ENCODE data around the gene PRAF2. TPM values are rescaled to one million over a fixed set of nuclear protein-coding genes. Genes with fewer than 3 reads are reported as not detected.

Gene PRAF2
- polyA plus RNA-seq, 1 donor from 2014 or later: 37.6 TPM

GRCh38 chrX:49100704-49101628 is 27.2 kb upstream of the PRAF2 start:
- Mint-ChIP-seq H3K9me3 (no peaks in the 10 kb centered on the region), H3K4me1 (peaks cover 0 to 7% (median 4%) of the 10 kb centered on the region in 3 donors), H3K36me3 (no peaks in the 10 kb centered on the region), H3K4me3 (peak overlapping the region; percentile 88 to 94 (median 94)), H3K27me3 (no peaks in the 10 kb centered on the region), H3K27ac (peak overlapping the region; percentile 93 to 96 (median 94))

- Mint-ChIP-seq H3K4me3 (no peak overlapping the region), H3K27ac (no peak overlapping the region), H3K9me3 (no peaks in the 10 kb centered on the region), H3K27me3 (no peaks in the 10 kb centered on the region), H3K36me3 (no peaks in the 10 kb centered on the region), H3K4me1 (peaks cover 0 to 5% (median 3%) of the 10 kb centered on the region in 3 donors)
These were observed 22.6 kb upstream of the PRAF2 start for GRCh38 chrX:49096419-49096818.

- Mint-ChIP-seq H3K4me1 (peaks cover 0 to 1% (median 0%) of the 10 kb centered on the region in 3 donors), H3K4me3 (no peak overlapping the region), H3K27ac (no peak overlapping the region), H3K27me3 (no peaks in the 10 kb centered on the region), H3K36me3 (no peaks in the 10 kb centered on the region), H3K9me3 (no peaks in the 10 kb centered on the region)
These were observed 15.8 kb upstream of the PRAF2 start for GRCh38 chrX:49089553-49089952.

GRCh38 chrX:49082271-49082871 is 8.6 kb upstream of the PRAF2 start:
- H3K9me3 Mint-ChIP-seq: no peaks in the 10 kb centered on the region
- H3K27me3 Mint-ChIP-seq: no peaks in the 10 kb centered on the region
- H3K4me1 Mint-ChIP-seq: peaks cover 0 to 6% (median 5%) of the 10 kb centered on the region in 3 donors
- H3K36me3 Mint-ChIP-seq: no peaks in the 10 kb centered on the region
- peak overlapping the region in 2 of 4 donors; percentile 51 to 73 for H3K4me3 Mint-ChIP-seq
- H3K27ac Mint-ChIP-seq: peak overlapping the region in 1 of 3 donors; percentile 66

GRCh38 chrX:49079489-49080428 is 6.0 kb upstream of the PRAF2 start, which contains the start of gene WDR45:
Gene WDR45 (minus strand): TSS chrX:49079887. CDS start chrX:49078095, 1,792 bp downstream.
- H3K4me1 Mint-ChIP-seq: peaks cover 0 to 6% (median 5%) of the 10 kb centered on the region in 3 donors
- H3K27me3 Mint-ChIP-seq: no peaks in the 10 kb centered on the region
- no peaks in the 10 kb centered on the region for H3K36me3 Mint-ChIP-seq
- peak within 1 kb of the TSS; percentile 88 to 98 (median 97) for H3K27ac Mint-ChIP-seq
- no peaks in the 10 kb centered on the region for H3K9me3 Mint-ChIP-seq
- H3K4me3 Mint-ChIP-seq: peak within 1 kb of the TSS; percentile 87 to 98 (median 93)

- Mint-ChIP-seq H3K27ac (peak overlapping the region in 1 of 3 donors; percentile 59), H3K4me3 (no peak overlapping the region), H3K27me3 (no peaks in the 10 kb centered on the region), H3K36me3 (peaks cover 2% of the 10 kb centered on the region), H3K4me1 (peaks cover 0 to 6% (median 5%) of the 10 kb centered on the region in 3 donors), H3K9me3 (no peaks in the 10 kb centered on the region)
These were observed 4.1 kb upstream of the PRAF2 start for GRCh38 chrX:49077941-49078340.

GRCh38 chrX:49075347-49075746 is 1.5 kb upstream of the PRAF2 start:
- peak overlapping the region in 2 of 4 donors; percentile 21 to 45 for H3K4me3 Mint-ChIP-seq
- H3K4me1 Mint-ChIP-seq: peaks cover 0 to 7% (median 5%) of the 10 kb centered on the region in 3 donors
- peaks cover 2% of the 10 kb centered on the region for H3K36me3 Mint-ChIP-seq
- peak overlapping the region in 1 of 3 donors; percentile 53 for H3K27ac Mint-ChIP-seq
- no peaks in the 10 kb centered on the region for H3K27me3 Mint-ChIP-seq
- H3K9me3 Mint-ChIP-seq: no peaks in the 10 kb centered on the region

GRCh38 chrX:49072712-49073095 is 1.1 kb downstream of the PRAF2 start:
- H3K36me3 Mint-ChIP-seq: peaks cover 2% of the 10 kb centered on the region
- no peaks in the 10 kb centered on the region for H3K27me3 Mint-ChIP-seq
- peak overlapping the region in 1 of 3 donors; percentile 39 for H3K27ac Mint-ChIP-seq
- H3K4me1 Mint-ChIP-seq: peaks cover 0 to 1% (median 0%) of the 10 kb centered on the region in 3 donors
- H3K4me3 Mint-ChIP-seq: peak overlapping the region in 2 of 4 donors; percentile 46 to 52
- no peaks in the 10 kb centered on the region for H3K9me3 Mint-ChIP-seq

GRCh38 chrX:49071877-49072711 is 1.7 kb downstream of the PRAF2 start:
- Mint-ChIP-seq H3K27ac (no peak overlapping the region), H3K36me3 (peaks cover 2% of the 10 kb centered on the region), H3K4me1 (peaks cover 0 to 1% (median 0%) of the 10 kb centered on the region in 3 donors), H3K9me3 (no peaks in the 10 kb centered on the region), H3K27me3 (no peaks in the 10 kb centered on the region), H3K4me3 (peak overlapping the region in 1 of 4 donors; percentile 52)

GRCh38 chrX:49070988-49071387 is 2.8 kb downstream of the PRAF2 start:
- Mint-ChIP-seq H3K4me1 (peaks cover 0 to 1% (median 0%) of the 10 kb centered on the region in 3 donors), H3K27ac (no peak overlapping the region)

GRCh38 chrX:49069038-49069437 is 4.8 kb downstream of the PRAF2 start:
- Mint-ChIP-seq H3K9me3 (no peaks in the 10 kb centered on the region), H3K36me3 (peaks cover 2% of the 10 kb centered on the region), H3K4me3 (peak overlapping the region in 1 of 4 donors; percentile 23), H3K27ac (no peak overlapping the region), H3K4me1 (peaks cover 0 to 1% (median 0%) of the 10 kb centered on the region in 3 donors), H3K27me3 (no peaks in the 10 kb centered on the region)

More at GRCh38 chrX:49070988-49071387, 2.8 kb downstream of the PRAF2 start:
- peaks cover 2% of the 10 kb centered on the region for H3K36me3 Mint-ChIP-seq
- peak overlapping the region in 1 of 4 donors; percentile 48 for H3K4me3 Mint-ChIP-seq
- H3K9me3 Mint-ChIP-seq: no peaks in the 10 kb centered on the region
- H3K27me3 Mint-ChIP-seq: no peaks in the 10 kb centered on the region

- Mint-ChIP-seq H3K36me3 (peaks cover 3% of the 10 kb centered on the region), H3K9me3 (no peaks in the 10 kb centered on the region), H3K27me3 (no peaks in the 10 kb centered on the region), H3K27ac (no peak overlapping the region), H3K4me1 (no peaks in the 10 kb centered on the region), H3K4me3 (no peak overlapping the region)
These were observed 6.3 kb downstream of the PRAF2 start for GRCh38 chrX:49067285-49068120.

- peaks cover 3% of the 10 kb centered on the region for H3K36me3 Mint-ChIP-seq
- H3K27me3 Mint-ChIP-seq: no peaks in the 10 kb centered on the region
- H3K4me3 Mint-ChIP-seq: no peak overlapping the region
- peak overlapping the region in 1 of 3 donors; percentile 26 for H3K27ac Mint-ChIP-seq
- no peaks in the 10 kb centered on the region for H3K9me3 Mint-ChIP-seq
- no peaks in the 10 kb centered on the region for H3K4me1 Mint-ChIP-seq
These were observed 7.1 kb downstream of the PRAF2 start for GRCh38 chrX:49066690-49067089.
